GM21723 (cell line): ENCODE measurements around the gene EML2.

Source experiments
- ATAC-seq: cut with Tn5 transposase; IDR thresholded peaks from one replicate; pipeline ENCODE4 v1.9.1; 2021; ENCODE audit warnings: mild to moderate bottlenecking, moderate library complexity; ENCODE audit not compliant: unreplicated experiment

Gene EML2

GRCh38 chr19:45591004-45591637 lies 48.1 kb downstream of the EML2 start:
- ATAC-seq, result no peak

GRCh38 chr19:45590300-45591003 lies 48.7 kb downstream of the EML2 start:
- no peak for ATAC-seq

DNA sequence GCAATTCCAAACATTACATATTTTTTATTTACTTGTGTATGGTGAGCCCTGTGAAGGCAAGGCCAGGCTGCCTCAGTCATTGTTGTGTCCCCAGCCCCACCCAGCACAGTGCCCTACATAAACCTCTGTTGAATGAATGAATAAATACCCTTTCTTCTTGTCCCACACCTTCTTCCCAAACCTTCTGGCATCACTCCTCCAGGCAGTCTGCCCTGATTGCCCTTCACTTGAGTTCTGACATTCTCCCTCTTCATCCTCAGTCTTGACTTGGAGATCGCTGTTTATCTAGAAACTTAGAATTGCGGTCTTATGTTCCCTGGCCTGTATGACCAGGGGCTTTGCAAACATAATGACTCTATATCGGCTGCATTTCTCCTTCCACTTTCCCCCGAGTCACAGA lies 49.4 kb downstream of the EML2 start:
- ATAC-seq, result no peak

DNA sequence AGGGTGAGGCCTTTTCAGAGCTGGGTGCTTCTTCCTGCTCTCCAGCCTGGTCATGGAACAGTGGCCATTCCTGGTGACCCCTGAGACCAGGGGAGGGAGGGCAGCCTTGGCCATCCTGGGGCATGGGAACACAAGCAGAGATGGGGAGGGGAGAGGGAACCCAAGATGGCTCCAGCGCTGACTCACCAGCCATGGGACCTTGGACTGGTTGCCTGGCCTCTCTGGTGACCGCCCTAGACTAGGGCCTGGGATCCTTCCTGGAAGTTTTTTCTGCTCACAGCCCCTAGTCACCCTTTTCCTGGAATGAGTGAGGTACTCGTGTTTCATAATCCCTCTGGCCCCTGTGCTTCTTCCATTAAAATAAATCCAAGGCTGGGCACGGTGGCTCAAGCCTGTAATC lies 51.3 kb downstream of the EML2 start:
- no peak for ATAC-seq

GRCh38 chr19:45585158-45585577 lies 54.0 kb downstream of the EML2 start:
- no peak for ATAC-seq

- ATAC-seq, result peak; percentile 87
Observed at GRCh38 chr19:45584332-45585157, 54.7 kb downstream of the EML2 start, which contains the start of gene OPA3. Gene OPA3 (minus strand): TSS chr19:45584802. CDS start chr19:45584764, 38 bp downstream.

- ATAC-seq, result no peak
Observed at GRCh38 chr19:45581576-45581975, 57.6 kb downstream of the EML2 start.

DNA sequence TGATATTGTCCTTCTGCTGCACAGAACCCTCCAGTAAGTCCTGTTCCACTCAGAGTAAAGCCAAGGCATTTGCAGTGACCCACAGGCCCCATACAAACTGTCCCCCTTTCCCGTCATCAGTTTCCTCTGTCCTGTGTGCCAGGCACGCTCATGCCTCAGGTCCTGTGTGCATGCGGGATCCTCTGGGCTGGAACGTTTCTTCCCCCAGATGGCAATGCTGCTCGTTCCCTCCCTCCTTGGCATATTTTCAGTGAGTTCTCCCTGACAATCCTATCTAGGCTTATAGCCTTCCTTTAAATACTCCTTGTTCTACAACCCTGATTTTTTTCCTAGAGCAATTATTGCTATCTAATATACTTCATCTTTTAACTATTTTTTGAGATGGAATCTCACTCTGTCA lies 60.3 kb downstream of the EML2 start:
- no peak for ATAC-seq

- ATAC-seq, result no peak
Observed at GRCh38 chr19:45577111-45577905, 61.9 kb downstream of the EML2 start.

GRCh38 chr19:45576682-45577081 lies 62.5 kb downstream of the EML2 start:
- no peak for ATAC-seq

GRCh38 chr19:45575216-45575615 lies 64.0 kb downstream of the EML2 start:
- no peak for ATAC-seq

DNA sequence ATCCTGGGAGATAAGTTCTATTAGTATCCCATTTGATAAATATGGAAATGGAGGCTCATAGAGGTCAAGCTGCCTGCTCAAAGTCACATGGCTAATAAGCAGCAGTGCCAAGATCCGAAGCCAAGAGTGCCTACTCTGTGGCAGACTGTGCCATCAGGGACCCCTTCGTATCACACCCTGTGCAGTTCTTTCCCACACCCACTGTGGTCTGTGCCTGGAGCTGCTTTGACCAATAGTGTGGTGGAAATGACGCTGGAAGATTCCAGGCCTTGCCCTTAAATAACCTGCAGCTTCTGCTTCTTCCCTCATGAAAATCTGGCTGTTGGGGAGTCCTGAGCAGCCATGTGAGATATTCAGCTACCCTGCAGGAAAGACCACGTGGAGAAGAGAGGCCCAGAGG lies 64.7 kb downstream of the EML2 start:
- ATAC-seq, result no peak

DNA sequence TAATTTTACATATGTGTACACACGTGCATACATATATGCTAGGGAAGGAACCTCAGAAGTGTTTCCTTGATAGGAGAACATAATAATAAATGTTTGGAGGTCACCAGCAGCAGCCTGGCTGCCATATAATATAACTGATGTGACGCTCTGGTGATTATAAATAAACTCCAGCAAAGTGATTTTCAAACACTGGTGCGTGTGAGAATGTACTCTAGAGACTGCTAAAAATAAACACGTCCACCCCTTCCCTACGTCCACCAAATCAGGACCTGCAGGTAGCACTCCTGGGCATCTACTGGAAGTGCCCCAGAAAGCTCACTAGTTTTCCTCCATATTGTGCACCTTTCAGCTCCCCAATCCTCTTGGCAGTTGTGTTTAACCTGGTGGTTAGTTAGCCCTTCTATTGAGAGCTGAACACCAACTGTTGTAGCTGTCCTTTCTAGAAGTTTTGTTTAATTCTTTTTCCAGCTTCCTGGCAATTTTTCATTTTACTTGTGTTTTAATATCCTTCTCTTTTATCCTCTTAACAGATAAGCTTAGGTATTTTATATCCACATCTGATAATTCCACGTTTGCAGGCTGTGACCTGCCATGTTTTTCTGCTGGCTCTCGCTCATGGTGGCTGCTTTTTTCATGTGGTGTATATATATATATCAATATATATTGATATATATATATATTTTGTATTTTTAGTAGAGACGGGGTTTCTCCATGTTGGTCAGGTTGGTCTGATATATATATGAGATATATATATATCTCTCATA lies 67.6 kb downstream of the EML2 start:
- ATAC-seq, result no peak

GRCh38 chr19:45569619-45570421 lies 69.4 kb downstream of the EML2 start:
- ATAC-seq, result no peak

DNA sequence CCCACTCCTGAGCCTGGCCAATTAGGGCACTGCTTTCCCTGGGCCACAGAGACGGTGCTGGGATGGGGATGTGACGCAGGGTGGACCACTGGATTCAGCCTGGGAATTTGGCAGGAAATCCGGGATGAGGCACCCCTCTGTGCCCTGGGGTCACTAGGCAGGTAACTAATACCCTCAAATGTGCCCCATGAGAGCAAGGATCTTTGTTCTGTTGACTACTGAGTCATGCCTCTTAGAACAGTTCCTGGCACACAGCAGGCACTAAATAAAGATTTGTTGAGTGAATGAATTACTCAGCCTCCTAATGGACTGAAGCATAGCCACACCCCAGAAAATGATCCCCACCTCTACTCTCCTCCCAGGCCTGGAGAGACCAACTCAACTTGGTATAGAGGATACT lies 70.5 kb downstream of the EML2 start:
- no peak for ATAC-seq

DNA sequence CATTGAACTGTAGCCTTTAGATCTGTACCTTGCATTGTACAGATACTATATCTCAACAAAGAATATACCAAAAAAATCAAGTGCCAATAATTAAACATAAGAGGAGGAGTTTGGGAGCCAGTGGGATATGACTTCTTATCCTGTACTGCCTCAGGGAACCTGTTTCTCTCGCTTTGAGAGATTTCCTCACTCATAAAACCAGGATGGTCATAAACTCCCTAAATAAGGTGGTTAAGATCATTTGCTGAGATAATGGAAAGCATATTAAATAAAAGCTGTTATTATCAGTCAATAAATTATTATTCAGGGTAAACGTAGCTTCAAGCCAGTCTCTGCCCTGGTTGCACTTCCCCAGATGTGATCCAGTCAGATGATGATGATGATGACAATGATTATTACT lies 71.6 kb downstream of the EML2 start:
- no peak for ATAC-seq

GRCh38 chr19:45564131-45564780 lies 74.9 kb downstream of the EML2 start:
- no peak for ATAC-seq

- ATAC-seq, result no peak
Observed at GRCh38 chr19:45560686-45561085, 78.5 kb downstream of the EML2 start.

GRCh38 chr19:45560038-45560437 lies 79.2 kb downstream of the EML2 start:
- ATAC-seq, result no peak
